Stimulated activated CD4-positive, alpha-beta T cell treated with anti-CD3 and anti-CD28 coated beads, Interleukin-12 subunit alpha, Interleukin-12 subunit beta, amount 100 ng/mL, for 48 hours (primary cell): ENCODE data around the gene PPP1R1C.

Experiments
- DNase-seq, 3 donors: peaks; one replicate each; pipeline ENCODE4 v3.0.0-alpha.2; 2020; ENCODE audit warnings: low read depth in 2 of 3, low spot score in 1 of 3

Gene PPP1R1C

DNA sequence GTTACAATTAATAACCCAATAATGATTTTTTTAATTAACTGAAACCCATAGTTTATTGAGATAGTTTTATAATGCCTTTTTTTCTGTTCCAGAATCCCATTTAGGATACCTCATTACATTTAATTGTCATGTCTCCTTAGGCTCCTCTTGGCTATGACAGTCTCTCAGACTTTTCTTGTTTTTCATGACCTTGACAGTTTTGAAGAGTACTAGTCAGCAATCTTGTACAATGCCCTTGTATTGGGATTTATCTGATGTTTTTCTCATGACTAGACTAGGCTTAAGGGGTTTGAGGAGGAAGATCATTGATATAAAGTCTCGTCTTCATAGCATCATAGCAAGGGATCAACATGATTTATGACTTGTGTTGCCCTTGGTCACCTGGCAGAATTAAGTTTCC lies 72.4 kb downstream of the PPP1R1C start:
- DNase-seq, result no peak

DNA sequence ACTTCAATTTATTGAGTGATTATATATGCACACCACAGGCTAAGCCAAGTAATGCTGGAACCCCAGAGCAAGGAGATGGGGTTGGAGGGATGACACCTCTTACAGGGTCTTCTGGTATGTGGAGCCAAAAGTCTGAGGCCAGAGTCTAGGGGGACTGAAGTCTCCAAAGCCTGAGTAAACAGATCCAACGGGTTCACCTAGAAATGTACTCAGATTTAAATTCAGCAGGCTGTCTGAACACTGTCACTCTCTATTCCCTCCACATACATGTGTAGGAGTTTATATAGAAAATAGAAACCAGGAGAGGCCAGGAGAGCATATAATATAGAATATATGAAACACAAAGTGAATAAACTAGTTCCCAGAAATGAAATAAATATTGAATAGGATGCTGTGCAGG lies 76.1 kb downstream of the PPP1R1C start:
- no peak for DNase-seq

DNA sequence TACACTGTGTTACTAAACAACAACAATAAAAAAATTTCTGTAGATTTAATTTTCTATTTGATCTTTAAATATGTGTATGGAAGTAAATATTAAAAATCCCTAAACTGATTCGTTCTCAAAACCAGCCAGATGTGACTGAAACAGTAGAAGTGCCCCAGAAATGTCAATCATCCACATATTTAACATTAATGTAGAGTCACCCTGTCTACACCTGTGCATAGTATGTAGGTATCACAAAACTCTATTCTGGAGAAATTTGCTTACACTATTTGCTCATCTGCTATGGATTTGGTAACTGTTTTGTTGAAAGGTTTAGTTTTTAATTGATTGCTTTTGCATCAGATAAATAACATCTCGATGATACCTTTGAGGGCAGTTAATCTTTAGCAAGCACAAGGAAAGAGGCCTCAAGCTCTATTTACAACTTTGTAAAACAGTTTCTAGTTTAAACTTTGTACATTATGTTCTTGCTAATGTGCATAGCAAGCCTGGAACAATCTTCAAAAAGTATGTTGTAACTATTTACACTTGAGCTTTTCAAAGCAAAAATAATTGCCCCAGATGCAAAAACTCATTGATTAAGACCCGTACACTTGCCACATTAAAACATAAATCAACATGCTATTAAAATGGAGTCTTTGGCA lies 76.8 kb downstream of the PPP1R1C start:
- DNase-seq, result no peak

DNA sequence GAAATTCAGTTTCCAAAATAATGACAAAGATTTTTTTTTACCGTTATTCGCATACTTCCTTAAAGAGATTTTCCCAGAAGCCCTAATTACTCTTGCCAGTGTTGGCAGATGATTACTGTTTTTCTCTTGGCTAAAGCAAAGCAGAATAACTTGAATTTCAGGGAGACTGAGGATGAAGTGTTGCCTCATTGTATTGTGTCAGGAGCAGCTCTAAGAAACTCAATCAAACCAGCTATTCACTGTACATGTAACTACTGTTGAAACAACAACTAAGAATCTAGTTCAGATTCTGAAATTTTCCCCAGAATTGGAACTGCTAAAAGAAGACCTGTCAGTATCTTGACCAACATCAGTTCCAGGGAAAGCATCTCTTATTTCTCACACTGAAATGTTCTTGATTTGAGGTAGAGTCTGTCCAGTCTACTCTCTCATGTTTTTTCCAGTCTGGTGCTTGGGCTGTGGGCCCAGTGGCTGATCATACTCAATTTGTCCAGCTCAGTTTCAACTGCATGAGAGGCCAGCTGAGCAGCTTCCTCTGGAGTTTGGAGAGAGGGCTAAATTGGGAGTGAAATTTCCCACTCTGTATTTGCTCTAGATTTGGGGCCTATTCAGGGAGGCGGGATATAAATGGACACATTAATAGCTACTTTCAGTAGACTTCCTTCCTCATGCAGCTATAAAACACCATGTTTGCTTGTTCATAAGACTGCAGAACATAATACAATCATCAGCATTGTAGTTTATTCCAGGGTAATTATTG lies 78.5 kb downstream of the PPP1R1C start:
- DNase-seq, result no peak

DNA sequence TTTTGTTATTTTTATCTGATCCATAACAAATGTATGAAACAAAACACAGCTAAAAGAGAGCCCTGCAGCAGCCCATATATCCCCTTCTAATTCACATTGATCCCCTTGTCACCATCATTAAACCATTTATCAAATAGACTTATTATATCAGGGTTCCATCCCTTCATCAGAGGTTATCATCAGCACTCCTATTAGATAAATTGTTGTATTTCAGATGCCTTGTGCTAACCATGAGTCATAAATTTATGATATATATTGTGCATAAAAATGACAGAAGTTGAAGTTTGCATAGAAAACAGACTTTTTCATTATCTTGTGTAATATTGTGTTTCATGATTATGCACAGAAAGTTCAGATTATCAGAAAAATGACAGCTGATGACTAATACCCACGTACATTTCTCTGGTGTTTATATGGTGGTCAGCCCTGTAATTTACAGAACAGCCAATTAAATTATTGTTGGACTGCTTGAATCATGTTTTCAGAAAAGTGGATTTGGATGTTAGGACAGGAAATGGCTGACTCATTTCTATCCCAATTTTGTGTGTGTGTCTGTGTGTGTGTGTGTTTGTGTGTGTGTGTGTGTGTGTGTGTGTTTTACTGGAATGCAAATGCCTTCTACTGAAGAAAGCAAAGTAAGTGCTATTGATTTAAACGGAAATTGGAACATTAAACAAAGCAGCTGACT lies 80.9 kb downstream of the PPP1R1C start:
- no peak for DNase-seq

DNA sequence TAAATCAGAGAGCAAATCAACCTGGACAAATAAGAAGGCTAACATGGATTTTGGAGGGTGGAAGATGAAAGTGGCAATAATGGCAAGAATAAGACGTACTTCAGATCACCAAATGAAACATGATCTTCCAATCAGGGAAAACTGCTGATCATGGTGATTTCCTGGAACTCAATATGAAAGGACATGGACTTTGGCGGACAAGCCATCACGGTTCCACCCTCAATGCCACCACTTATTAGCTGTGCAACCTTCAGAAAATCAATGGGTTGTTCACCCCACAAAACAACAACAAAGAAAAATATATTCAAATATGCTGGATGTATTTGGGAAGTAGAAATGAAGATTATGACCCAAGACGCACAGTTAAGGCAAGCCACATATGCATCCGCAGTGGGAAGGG lies 81.7 kb downstream of the PPP1R1C start:
- no peak for DNase-seq

DNA sequence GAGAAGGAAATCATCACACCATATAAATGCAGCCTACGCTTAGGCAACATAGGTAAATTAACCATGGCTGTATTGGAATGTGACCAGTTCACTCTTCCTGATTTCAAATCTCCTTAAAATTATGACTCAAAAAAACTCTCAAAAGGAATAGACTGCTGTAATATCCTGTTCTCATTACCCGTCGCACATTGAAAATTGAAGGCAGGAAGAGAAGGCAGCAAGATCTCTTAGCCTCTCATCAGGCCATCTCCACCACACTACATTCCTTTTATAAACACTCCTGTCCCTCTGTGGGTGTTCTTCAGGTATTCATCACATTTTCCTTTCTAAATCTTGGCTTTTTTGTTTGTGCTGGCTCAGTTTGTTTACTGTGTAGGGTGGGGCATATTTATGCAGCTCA lies 83.2 kb downstream of the PPP1R1C start:
- DNase-seq, result no peak

DNA sequence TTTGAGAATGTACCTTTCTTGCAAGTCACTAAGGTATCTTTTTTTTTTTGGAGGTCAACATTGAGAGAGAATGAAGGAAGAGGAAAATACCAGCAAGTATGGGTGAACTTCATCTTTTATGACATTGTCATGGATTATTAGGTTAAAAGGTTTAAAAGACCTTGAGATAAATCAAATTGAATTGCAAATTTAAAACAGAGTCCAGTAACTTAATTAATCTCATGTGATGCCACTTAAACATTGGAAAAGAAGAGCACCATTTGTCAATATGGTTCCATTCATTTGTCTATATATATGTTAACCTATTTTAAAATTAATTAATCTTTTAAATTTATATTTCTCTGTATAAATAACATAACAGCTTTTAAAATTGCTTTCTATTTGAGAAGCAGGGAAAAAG lies 83.8 kb downstream of the PPP1R1C start:
- DNase-seq, result no peak

DNA sequence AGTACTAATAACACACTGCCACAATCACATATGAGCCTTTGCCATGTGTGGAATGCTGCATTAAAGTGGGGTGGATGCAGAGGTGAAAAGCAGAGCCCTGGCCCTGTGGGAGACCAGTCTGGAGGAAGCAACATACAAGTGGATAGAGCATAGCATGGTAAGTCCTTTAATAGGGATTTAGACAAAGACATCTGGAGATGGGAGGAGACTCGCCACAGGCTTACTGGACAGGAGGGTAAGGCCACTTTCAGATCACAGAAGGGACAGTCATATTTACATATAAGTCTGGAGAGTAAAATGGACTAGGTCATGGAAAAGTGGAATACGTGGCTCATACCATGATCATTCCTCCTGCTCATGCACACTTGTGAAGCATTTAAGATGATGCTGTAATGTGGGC lies 84.3 kb downstream of the PPP1R1C start:
- DNase-seq, result no peak

DNA sequence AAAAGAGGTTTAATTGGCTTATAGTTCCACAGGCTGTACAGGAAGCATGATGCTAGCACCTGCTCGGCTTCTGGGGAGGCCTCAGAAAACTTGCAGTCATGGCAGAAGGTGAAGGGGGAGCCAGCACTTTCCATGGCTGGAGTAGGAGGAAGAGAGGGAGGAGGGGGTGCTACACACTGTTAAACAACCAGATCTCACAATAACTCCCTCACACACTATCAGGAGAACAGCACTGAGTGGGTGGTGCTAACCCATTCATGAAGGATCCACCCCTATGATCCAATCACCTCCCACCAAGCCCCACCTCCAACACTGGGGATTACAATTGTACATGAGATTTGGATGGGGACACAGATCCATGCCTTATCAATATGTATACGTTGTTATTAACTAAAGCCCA lies 85.1 kb downstream of the PPP1R1C start:
- DNase-seq, result no peak

DNA sequence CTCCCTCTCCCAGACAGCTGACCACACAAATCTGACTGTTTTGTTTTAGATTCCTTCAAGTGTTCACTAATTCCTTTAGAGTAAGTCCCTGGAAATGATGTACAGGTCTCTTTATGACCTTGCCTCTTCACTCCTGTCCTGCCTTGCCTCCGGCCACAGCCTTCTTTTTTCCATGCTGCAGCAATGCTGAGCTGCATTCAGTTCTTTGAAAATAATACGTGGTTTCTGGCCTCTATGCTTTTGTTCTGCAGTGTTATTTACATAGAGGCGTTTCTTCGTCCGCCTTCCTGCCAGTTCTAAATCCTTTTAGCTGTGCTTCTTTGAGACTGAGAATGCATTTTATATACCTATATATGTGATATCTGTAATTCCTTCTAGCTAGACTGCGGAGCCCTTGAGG lies 87.2 kb downstream of the PPP1R1C start:
- DNase-seq, result no peak

DNA sequence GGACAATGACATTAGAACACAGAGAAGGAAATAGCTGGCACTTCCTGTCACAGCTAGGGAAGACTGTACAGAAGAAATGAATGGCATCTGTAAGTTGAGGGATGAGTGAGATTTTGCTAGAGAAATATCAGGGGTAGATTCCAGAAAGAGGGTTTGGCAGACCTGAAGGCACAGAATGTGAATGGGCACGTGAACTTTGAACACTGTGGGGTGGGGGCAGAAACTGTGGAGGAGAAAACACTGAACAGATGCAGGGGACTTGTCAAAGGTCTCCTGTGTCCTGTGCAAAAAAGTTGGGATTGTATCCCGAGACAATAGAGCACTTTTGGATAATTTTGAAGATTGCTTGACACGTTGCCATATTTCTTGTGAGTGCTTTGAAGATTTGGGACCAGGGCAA lies 88.0 kb downstream of the PPP1R1C start:
- DNase-seq, result no peak

DNA sequence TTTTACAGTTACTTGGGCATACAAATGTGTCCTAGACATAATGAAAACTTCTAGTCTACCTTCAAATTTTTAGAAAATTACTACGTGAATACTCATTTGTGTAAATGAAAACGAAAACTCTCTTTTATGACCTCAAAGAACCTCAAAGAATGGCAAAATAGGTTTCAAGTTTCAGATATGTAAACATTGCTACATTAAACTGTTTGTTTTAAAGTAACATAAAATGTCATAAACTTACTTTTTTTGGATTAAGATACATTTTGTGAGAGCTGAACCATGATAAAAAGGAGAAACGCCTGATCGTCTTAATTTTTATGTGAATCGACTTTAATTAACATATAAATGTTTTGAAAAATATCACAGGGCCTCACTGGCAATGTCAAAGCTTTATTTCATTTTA lies 91.4 kb downstream of the PPP1R1C start:
- no peak for DNase-seq

DNA sequence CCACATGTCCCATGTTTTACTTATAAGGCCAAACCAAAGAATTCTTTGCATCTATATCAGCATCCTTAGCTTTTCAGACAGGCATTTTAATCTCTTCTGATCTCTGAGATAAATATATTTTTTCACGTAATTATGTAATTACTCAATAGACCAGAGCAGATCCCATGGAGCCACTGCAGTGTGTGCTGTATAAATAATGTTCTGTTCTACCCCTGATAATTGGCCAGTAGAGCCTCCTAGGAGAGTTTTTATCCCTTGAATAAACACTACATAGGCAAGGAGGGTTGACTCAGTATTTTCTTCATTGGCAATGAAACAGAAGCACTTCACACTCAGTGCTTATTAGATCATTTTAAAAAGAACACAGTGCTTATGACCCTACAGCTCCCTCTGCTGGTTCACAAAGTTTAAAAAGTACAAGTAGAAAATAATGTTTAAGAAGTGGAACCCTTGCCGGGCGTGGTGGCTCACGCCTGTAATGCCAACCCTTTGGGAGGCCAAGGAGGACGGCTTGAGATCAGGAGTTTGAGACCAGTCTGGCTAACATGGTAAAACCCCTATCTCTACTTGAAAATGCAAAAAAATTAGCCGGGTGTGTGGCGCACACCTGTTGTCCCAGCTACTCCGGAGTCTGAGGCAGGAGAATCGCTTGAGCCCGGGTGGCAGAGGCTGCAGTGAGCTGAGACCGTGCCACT lies 91.9 kb downstream of the PPP1R1C start:
- peak in 1 of 3 donors; percentile 50 for DNase-seq

DNA sequence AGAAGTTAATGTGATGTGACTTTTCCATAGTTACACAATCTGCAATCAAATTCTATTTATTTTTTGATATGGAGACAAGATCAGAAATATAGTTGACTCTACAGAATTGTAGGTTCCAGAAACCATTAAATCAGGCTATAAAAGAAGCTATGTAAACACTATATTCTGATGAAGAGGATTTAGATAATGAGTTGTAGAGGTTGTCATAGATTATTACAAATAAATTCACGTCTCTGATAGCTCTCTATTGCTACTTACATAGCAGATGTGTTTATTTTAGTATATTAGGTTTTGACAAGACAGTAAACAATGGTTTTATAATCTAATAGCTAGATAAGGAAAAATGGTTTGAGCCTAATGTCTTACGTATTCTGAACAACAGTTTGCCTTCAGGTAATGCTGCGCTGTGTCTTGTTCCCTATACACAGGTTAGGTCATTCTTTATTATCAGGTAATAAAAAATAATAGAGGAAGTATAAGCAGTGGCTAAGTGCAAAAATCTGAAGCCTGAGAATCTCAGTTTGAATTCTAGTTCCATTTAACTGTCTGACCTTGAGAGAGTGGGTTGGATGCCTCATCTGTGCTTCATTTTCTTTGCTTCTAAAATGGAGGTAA lies 93.4 kb downstream of the PPP1R1C start:
- no peak for DNase-seq

DNA sequence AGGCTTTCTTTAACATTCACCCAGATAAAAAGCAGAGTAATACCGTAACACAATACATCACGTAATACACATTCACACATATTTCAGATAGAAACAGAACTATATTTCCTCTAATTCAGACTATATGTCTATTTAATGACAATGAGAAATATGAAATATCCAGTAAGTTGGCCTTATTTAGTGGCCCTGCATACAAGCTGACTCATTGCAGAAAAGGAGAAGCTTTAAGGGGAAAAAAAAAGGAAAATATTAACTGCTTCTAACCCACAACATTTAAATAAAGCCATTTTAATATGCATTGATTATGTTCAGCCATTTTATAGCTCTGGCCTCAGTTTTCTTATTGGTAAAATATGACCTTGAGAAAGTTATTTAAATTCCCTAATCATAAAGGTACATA lies 94.8 kb downstream of the PPP1R1C start:
- DNase-seq, result no peak

DNA sequence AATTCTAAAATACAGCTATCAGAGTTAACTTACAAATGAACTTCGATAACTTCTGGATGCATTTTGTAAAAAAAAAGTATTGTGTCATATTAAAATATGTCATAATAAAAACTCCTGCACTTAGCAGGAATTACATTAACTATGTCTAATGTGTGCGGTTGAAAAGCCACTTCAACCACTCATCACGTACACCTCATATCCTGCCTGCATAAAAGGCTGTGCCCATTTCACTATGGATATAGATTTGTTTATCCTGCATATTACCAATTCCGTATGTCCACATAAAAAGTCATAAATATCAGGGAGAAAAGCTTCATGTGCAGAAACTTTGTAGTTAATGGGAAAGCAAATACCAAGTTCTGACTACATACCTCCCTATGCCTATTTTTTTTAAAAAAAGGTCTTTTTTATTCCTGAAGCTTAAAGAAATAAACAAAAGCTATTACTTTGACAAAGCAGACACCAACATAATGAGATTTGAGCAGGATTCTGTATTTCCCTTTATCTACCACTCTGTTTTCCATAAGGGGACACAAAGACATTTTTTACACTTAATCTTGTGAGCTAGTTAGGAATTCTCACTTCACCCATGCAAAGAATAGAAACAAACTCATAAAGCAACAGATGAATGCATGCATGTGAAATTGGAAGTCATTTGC lies 96.1 kb downstream of the PPP1R1C start:
- no peak for DNase-seq

DNA sequence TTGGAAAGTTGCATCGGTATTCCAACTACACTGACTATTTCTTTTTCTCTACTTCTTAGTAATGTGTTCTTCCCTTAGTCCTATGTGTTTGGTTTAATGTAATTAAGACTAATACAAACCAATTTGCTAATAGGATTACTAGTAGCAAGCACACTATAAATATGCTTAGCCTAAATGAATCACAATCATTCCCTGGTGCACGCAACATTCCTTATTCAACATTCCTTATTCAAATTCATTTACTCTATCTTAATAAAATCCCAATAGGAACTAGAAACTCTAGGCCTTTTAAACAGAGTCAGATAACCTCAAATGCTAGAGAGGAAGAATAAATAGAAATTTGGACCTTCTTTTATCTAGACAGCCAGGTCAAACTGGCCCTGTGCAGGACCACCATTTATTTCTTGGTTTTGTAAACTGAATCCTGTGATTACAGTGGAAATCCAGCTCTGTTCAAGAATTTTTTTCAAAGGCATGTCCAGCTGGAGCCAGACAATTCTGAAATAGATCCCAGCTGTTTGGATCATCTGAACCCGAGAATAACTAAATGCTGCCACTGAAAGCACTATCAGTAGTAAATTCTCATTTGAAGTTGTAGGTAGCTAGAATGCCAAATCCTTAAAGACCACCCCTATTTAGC lies 103.1 kb downstream of the PPP1R1C start:
- no peak for DNase-seq

DNA sequence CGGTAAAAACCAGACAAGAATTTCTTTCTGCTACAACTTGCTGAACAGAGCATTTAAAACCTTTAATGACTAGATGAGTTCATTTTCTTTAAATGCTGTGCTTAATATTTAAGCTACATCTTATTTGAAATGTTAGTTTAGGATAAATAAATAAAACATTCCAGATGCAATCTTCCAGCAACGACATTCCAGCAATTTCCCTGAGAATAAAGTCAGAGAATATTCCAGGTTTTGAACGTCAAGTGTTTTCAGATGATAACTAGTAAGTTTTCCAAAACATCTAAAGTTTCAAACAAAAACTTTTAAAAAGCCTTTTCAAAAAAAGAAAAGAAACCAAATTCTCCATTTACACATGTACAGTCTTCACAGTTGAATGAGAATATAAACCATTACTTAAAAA lies 104.8 kb downstream of the PPP1R1C start:
- DNase-seq, result no peak

DNA sequence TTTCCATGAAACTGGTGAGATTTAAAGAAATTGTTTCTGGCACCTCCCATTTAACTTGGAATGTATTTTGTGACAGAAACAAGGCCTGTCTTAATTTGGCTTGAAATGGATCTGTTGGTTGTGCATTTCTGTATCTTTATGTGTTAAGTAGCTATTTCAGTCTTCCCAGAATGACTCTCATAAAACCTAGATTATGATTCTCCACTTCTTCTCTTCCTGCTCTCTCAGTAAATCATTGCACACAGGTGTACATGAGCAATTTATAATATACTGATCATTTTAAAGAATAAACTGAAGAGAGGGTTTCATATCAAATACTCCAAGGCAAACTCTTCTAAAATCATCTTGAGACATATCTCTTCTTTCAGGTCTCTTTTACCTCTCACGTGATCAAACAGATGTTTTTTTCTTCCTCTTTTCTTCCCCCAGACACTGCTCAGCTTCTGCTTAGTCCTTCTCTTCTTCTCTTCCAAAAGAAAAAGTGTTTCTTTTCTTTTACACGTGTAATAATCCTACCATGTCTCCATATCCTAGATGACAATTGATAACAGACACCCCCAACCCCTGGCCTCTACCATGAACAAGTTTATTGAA lies 112.0 kb downstream of the PPP1R1C start:
- no peak for DNase-seq
